ENCODE data around the gene PNMT.

DNA sequence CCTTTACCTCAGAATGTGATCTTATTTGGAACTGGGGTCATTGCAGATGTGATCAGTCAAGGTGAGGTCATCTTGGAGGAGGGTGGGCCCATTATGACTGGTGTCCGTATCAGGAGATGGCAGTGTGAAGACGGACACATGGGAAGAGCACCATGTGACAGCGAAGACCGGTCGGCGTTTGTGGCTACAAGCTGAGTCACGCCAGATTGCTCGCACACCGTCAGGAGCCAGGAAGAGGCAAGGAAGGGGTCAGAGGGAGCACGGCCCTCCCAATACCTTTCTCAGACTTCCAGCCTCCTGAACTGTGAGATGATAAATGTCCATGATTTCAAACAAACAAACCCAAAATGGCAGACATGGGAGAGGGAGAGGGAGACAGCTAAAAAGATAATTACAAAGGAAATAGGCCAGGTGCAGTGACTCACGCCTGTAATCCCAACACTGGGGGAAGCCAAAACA lies 18.1 kb upstream of the PNMT start:
- no peak for TF ChIP-seq POLR2A (IDR thresholded peaks at IDR 0.05)
- TF ChIP-seq, protein P1, sequence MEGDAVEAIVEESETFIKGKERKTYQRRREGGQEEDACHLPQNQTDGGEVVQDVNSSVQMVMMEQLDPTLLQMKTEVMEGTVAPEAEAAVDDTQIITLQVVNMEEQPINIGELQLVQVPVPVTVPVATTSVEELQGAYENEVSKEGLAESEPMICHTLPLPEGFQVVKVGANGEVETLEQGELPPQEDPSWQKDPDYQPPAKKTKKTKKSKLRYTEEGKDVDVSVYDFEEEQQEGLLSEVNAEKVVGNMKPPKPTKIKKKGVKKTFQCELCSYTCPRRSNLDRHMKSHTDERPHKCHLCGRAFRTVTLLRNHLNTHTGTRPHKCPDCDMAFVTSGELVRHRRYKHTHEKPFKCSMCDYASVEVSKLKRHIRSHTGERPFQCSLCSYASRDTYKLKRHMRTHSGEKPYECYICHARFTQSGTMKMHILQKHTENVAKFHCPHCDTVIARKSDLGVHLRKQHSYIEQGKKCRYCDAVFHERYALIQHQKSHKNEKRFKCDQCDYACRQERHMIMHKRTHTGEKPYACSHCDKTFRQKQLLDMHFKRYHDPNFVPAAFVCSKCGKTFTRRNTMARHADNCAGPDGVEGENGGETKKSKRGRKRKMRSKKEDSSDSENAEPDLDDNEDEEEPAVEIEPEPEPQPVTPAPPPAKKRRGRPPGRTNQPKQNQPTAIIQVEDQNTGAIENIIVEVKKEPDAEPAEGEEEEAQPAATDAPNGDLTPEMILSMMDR (IDR thresholded peaks at IDR 0.05) = no peak
